PC-3 (cell line): ENCODE results near the gene MARCHF11. TPM values are rescaled to one million over a fixed set of nuclear protein-coding genes. Genes with fewer than 3 reads are reported as not detected.

Source experiments
- ATAC-seq: fragments of 200-7000 bp; cut with Tn5 transposase; 2 replicates; pipeline ENCODE4 v1.9.1; 2020; ENCODE audit warnings: mild to moderate bottlenecking, moderate library complexity
- BruUV-seq: library from RNA; stranded (reverse); fragments of 400-500 nt; replicated peaks from 2 replicates; lab custom pipeline; 2021; lab: Mats Ljungman, UMichigan
- CTCF ChIA-PET: fragments of 300-600 bp; sonication (Branson Sonifier 250); formaldehyde crosslinking; loops from one replicate; lab custom pipeline; 2022; ENCODE audit warnings: antibody characterized with exemption; lab: Charles Lee
- POLR2A ChIA-PET: fragments of 300-600 bp; sonication (Branson Sonifier 250); formaldehyde crosslinking; loops from one replicate; lab custom pipeline; 2022; ENCODE audit warnings: antibody characterized with exemption; ENCODE audit not compliant: unreplicated experiment; lab: Charles Lee
- DNase-seq: peaks from one replicate; pipeline ENCODE4 v3.0.0-alpha.2; 2015
- H2AFZ ChIP-seq: fragments of 300-600 bp; sonication (generic); 2 replicates; pipeline ENCODE4 v1.6.0; 2016; ENCODE audit warnings: antibody characterized with exemption, low read length
- H3F3A ChIP-seq: fragments of 300-600 bp; sonication (generic); one replicate; pipeline ENCODE4 v1.6.0; 2017; ENCODE audit warnings: antibody characterized with exemption, low read length, control low read depth, mild to moderate bottlenecking; ENCODE audit not compliant: unreplicated experiment
- H3K27ac ChIP-seq: fragments of 300-600 bp; sonication (generic); 2 replicates; pipeline ENCODE4 v1.5.1; 2016; ENCODE audit warnings: mild to moderate bottlenecking, low read length
- H3K27me3 ChIP-seq: fragments of 300-600 bp; sonication (generic); 2 replicates; pipeline ENCODE4 v1.6.1; 2016; ENCODE audit warnings: low read length, mixed read lengths
- H3K36me3 ChIP-seq: fragments of 300-600 bp; sonication (generic); 2 replicates; pipeline ENCODE4 v1.6.1; 2016; ENCODE audit warnings: low read depth, mixed run types, low read length, mixed read lengths
- H3K4me1 ChIP-seq: fragments of 300-600 bp; sonication (generic); 2 replicates; pipeline ENCODE4 v1.5.1; 2016; ENCODE audit warnings: low read length; ENCODE audit not compliant: insufficient read depth
- H3K4me2 ChIP-seq: fragments of 300-600 bp; sonication (generic); 2 replicates; pipeline ENCODE4 v1.6.0; 2016; ENCODE audit warnings: low read length
- H3K4me3 ChIP-seq: fragments of 300-600 bp; sonication (generic); 2 replicates; pipeline ENCODE4 v1.5.1; 2016; ENCODE audit warnings: mild to moderate bottlenecking, low read length, mixed read lengths
- H3K79me2 ChIP-seq: fragments of 300-600 bp; sonication (generic); 2 replicates; pipeline ENCODE4 v1.6.1; 2017; ENCODE audit warnings: low read length, mixed read lengths
- H3K9ac ChIP-seq: fragments of 300-600 bp; sonication (generic); 2 replicates; pipeline ENCODE4 v1.6.0; 2016; ENCODE audit warnings: mild to moderate bottlenecking, low read length
- H3K9me2 ChIP-seq: fragments of 300-600 bp; sonication (generic); replicated peaks from 2 replicates; pipeline ENCODE4 v1.6.1; 2016; ENCODE audit warnings: mixed run types, low read length, mixed read lengths
- H3K9me3 ChIP-seq: fragments of 300-600 bp; sonication (generic); 2 replicates; pipeline ENCODE4 v1.6.1; 2016; ENCODE audit warnings: low read length, mixed read lengths
- H4K20me1 ChIP-seq: fragments of 300-600 bp; sonication (generic); 2 replicates; pipeline ENCODE4 v1.6.1; 2016; ENCODE audit warnings: low read length, mixed read lengths
- EZH2 ChIP-seq: fragments of 300-600 bp; sonication (generic); IDR thresholded peaks from one replicate; pipeline ENCODE4 v1.6.1; 2017; ENCODE audit warnings: antibody characterized with exemption, mild to moderate bottlenecking, low read length; ENCODE audit not compliant: unreplicated experiment
- EZH2phosphoT487 ChIP-seq: fragments of 300-600 bp; sonication (generic); IDR thresholded peaks from 2 replicates; pipeline ENCODE4 v1.6.1; 2018; ENCODE audit warnings: mild to moderate bottlenecking, antibody characterized with exemption, low read length, borderline replicate concordance
- intact Hi-C: fragments of 100-400 bp; cut with micrococcal nuclease; formaldehyde crosslinking; loops from 2 replicates; pipeline ENCODE4 v1.9.0; 2023
- total RNA-seq: library from RNA; depleted of rRNA; stranded (reverse); fragments of >200 nt; gene quantifications from 2 replicates; pipeline ENCODE4 v1.2.3, GENCODE V29; 2014
- TF ChIP-seq, protein P1 (sequence below): fragments of 300-600 bp; sonication (generic); conservative IDR thresholded peaks from 2 replicates; pipeline ENCODE4 v1.5.1; 2017; ENCODE audit warnings: antibody characterized with exemption, low read depth, mild to moderate bottlenecking, low read length

Gene MARCHF11
- total RNA-seq, 1 experiment from 2014 or later = not detected

DNA sequence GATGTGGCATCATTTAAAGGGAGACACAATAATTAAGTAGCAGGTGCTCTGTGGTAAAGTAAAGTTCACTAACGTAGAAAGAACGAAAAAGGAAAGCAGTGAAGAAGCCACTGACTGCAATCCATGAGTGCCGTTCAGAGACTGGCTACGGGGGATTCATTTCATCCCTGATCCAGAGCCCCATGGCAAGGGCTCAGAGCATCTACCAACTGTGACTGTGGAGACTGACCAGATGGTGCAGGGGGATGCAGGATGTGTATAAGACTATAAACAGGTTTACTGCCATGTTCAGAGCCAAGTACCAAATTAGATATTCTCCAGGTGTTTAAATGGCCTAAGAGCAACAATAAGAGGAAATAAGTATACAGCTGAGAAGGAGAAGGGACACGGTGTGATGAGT is 47.7 kb downstream of the MARCHF11 start:
- no peaks in the 10 kb centered on the region for H3K36me3 ChIP-seq
- peaks cover 9% of the 10 kb centered on the region; the same call in 1 of the 2 replicates for H3K27me3 ChIP-seq
- intact Hi-C loops = no loop called here
- ATAC-seq = no peak
- H3K9me2 ChIP-seq = no peaks in the 10 kb centered on the region
- H3K9me3 ChIP-seq = no peaks in the 10 kb centered on the region
- CTCF ChIA-PET = no interaction called here
- no peak overlapping the region for H2AFZ ChIP-seq
- no peak overlapping the region for H3K9ac ChIP-seq
- H3K27ac ChIP-seq = no peak overlapping the region
- no peaks in the 10 kb centered on the region for H3F3A ChIP-seq
- POLR2A ChIA-PET = no interaction called here
- H3K4me2 ChIP-seq = no peak overlapping the region
- no peak overlapping the region for H3K4me3 ChIP-seq
- no TSS peak for BruUV-seq
- no peak for DNase-seq
- H3K79me2 ChIP-seq = no peaks in the 10 kb centered on the region
- no peaks in the 10 kb centered on the region for H4K20me1 ChIP-seq
- no peaks in the 10 kb centered on the region for H3K4me1 ChIP-seq
- TF ChIP-seq EZH2 = no peak
- TF ChIP-seq, protein P1, sequence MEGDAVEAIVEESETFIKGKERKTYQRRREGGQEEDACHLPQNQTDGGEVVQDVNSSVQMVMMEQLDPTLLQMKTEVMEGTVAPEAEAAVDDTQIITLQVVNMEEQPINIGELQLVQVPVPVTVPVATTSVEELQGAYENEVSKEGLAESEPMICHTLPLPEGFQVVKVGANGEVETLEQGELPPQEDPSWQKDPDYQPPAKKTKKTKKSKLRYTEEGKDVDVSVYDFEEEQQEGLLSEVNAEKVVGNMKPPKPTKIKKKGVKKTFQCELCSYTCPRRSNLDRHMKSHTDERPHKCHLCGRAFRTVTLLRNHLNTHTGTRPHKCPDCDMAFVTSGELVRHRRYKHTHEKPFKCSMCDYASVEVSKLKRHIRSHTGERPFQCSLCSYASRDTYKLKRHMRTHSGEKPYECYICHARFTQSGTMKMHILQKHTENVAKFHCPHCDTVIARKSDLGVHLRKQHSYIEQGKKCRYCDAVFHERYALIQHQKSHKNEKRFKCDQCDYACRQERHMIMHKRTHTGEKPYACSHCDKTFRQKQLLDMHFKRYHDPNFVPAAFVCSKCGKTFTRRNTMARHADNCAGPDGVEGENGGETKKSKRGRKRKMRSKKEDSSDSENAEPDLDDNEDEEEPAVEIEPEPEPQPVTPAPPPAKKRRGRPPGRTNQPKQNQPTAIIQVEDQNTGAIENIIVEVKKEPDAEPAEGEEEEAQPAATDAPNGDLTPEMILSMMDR = no peak
- TF ChIP-seq EZH2phosphoT487 = no peak

DNA sequence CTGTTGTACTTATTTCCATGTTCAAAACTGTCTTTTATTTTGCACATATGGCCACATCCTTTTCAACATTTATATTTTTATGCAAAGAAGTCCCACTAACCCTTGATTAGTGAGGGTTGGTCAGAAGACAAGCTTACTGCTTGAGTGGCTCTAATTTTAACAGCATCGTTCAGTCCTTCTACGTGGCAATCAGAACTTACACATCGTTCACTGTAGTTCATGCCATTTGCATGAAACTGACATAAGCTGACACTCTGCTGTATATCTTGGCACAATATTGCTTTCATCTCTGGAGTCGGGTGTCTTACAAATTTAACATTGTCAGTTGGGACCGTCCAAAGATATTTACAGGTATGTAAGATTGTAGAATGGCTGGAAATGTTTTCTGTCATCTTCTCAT is 50.6 kb downstream of the MARCHF11 start:
- Histone ChIP-seq H3K4me3 (no peak overlapping the region), H3F3A (no peaks in the 10 kb centered on the region), H3K79me2 (no peaks in the 10 kb centered on the region), H3K4me1 (no peaks in the 10 kb centered on the region), H3K9me3 (no peaks in the 10 kb centered on the region), H3K9me2 (no peaks in the 10 kb centered on the region), H4K20me1 (no peaks in the 10 kb centered on the region), H2AFZ (no peak overlapping the region), H3K9ac (no peak overlapping the region), H3K27ac (no peak overlapping the region), H3K36me3 (no peaks in the 10 kb centered on the region), H3K27me3 (peaks cover 9% of the 10 kb centered on the region; the same call in 1 of the 2 replicates), H3K4me2 (no peak overlapping the region)
- ChIA-PET CTCF (no interaction called here), POLR2A (no interaction called here)
- DNase-seq = no peak
- no peak for ATAC-seq
- no TSS peak for BruUV-seq
- no peak for TF ChIP-seq EZH2
- TF ChIP-seq EZH2phosphoT487 = no peak
- intact Hi-C loops = no loop called here

DNA sequence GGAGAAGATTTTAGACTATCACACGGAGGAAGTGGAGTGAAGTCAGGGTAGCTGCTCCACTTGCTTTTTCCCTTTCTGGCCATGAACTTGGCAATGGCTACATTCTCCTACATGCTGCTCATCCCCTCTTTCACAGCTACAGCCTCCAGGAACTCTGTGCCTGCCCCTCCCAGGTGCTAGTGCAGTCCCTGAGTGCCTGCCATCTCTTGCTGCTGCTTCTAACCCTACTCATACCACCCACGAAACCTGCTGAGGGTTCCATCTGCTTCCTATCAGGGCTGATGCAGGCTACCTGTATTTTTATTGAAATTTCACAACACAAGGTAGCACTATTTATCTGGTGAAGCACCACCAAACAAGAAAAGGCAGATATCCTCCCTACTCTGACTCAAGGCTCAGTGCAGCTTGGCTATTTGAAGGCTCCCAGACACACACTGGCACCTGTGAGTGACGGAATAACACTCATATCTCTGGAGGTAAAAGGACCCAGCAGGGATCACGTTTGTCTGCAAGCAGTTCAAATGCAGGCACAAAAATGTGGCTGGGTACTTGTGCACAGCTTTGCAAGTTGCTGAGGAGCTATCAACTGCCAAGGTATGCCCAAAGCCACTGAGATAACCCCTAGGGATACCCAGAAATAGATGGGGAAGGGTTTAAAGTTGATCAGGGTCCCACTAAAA is 51.6 kb downstream of the MARCHF11 start:
- TF ChIP-seq EZH2phosphoT487 = no peak
- TF ChIP-seq EZH2 = no peak
- TF ChIP-seq, protein P1 = no peak
- no peaks in the 10 kb centered on the region for H3K4me1 ChIP-seq
- no peak for ATAC-seq
- no peaks in the 10 kb centered on the region for H3K9me2 ChIP-seq
- no peak overlapping the region for H3K9ac ChIP-seq
- H3K27ac ChIP-seq = no peak overlapping the region
- no peak overlapping the region for H2AFZ ChIP-seq
- H3K27me3 ChIP-seq = peaks cover 9% of the 10 kb centered on the region; the same call in 1 of the 2 replicates
- no peaks in the 10 kb centered on the region for H3K9me3 ChIP-seq
- H3F3A ChIP-seq = no peaks in the 10 kb centered on the region
- H3K79me2 ChIP-seq = no peaks in the 10 kb centered on the region
- BruUV-seq = no TSS peak
- H3K4me2 ChIP-seq = no peak overlapping the region
- no peaks in the 10 kb centered on the region for H3K36me3 ChIP-seq
- no peak overlapping the region for H3K4me3 ChIP-seq
- no peak for DNase-seq
- CTCF ChIA-PET = no interaction called here
- no peaks in the 10 kb centered on the region for H4K20me1 ChIP-seq
- POLR2A ChIA-PET = no interaction called here
- intact Hi-C loops = no loop called here
